Neural progenitor cell (in vitro differentiated cells): Measurements from ENCODE around the gene TSHZ3. TPM values are rescaled to one million over a fixed set of nuclear protein-coding genes. Genes with fewer than 3 reads are reported as not detected.

Experiments used
- DNase-seq: peaks from one replicate; pipeline ENCODE4 v3.0.0-alpha.2; 2016; ENCODE audit warnings: low spot score
- H2AFZ ChIP-seq: fragments of 200-600 bp; sonication (generic); replicated peaks from 2 replicates; pipeline ENCODE4 v1.6.1; 2016; ENCODE audit warnings: antibody characterized with exemption
- H3F3A ChIP-seq: fragments of 200-600 bp; sonication (generic); 2 replicates; pipeline ENCODE4 v1.6.1; 2016; ENCODE audit warnings: antibody characterized with exemption, low read depth
- H3K27ac ChIP-seq: fragments of 200-600 bp; sonication (generic); 2 replicates; pipeline ENCODE4 v1.5.1; 2016; ENCODE audit warnings: mild to moderate bottlenecking
- H3K27me3 ChIP-seq: fragments of 200-600 bp; sonication (generic); 2 replicates; pipeline ENCODE4 v1.6.1; 2016; ENCODE audit warnings: mild to moderate bottlenecking, moderate library complexity
- H3K36me3 ChIP-seq: fragments of 200-600 bp; sonication (generic); 2 replicates; pipeline ENCODE4 v1.5.1; 2016
- H3K4me1 ChIP-seq: fragments of 200-600 bp; sonication (generic); 2 replicates; pipeline ENCODE4 v1.6.1; 2016; ENCODE audit warnings: mixed run types
- H3K4me2 ChIP-seq: fragments of 200-600 bp; sonication (generic); 2 replicates; pipeline ENCODE4 v1.6.1; 2016
- H3K4me3 ChIP-seq: fragments of 200-600 bp; sonication (generic); 2 replicates; pipeline ENCODE4 v1.5.1; 2016
- H3K79me2 ChIP-seq: fragments of 200-600 bp; sonication (generic); 2 replicates; pipeline ENCODE4 v1.6.1; 2016; ENCODE audit warnings: low read depth
- H3K9ac ChIP-seq: fragments of 200-600 bp; sonication (generic); 2 replicates; pipeline ENCODE4 v1.6.1; 2016
- H3K9me3 ChIP-seq: fragments of 200-600 bp; sonication (generic); 2 replicates; pipeline ENCODE4 v1.5.1; 2016; ENCODE audit warnings: low read depth
- H4K20me1 ChIP-seq: fragments of 200-600 bp; sonication (generic); 2 replicates; pipeline ENCODE4 v1.6.1; 2016; ENCODE audit warnings: low read depth
- H3K27ac Mint-ChIP-seq: 3 replicates; pipeline ENCODE4 v1.8.0; 2021; ENCODE audit warnings: mixed read lengths
- H3K27me3 Mint-ChIP-seq: 2 replicates; pipeline ENCODE4 v1.8.0; 2022; ENCODE audit warnings: low read depth, mild to moderate bottlenecking, inconsistent platforms, moderate library complexity, mixed read lengths; ENCODE audit not compliant: insufficient read depth
- H3K36me3 Mint-ChIP-seq: 3 replicates; pipeline ENCODE4 v1.8.0; 2021; ENCODE audit warnings: mixed read lengths
- H3K4me1 Mint-ChIP-seq: 3 replicates; pipeline ENCODE4 v1.8.0; 2021; ENCODE audit warnings: mixed read lengths
- H3K4me3 Mint-ChIP-seq: 3 replicates; pipeline ENCODE4 v1.8.0; 2021; ENCODE audit warnings: mild to moderate bottlenecking, moderate library complexity, mixed read lengths
- H3K9me3 Mint-ChIP-seq: 3 replicates; pipeline ENCODE4 v1.8.0; 2020; ENCODE audit warnings: mixed read lengths
- CTCF ChIP-seq: fragments of 200-600 bp; sonication (generic); IDR thresholded peaks from 2 replicates; pipeline ENCODE4 v1.5.1; 2017; ENCODE audit warnings: antibody characterized with exemption, mild to moderate bottlenecking
- EZH2 ChIP-seq: fragments of 200-600 bp; sonication (generic); IDR thresholded peaks from 2 replicates; pipeline ENCODE4 v1.6.1; 2017; ENCODE audit warnings: antibody characterized with exemption, mild to moderate bottlenecking, moderate library complexity
- EZH2phosphoT487 ChIP-seq: fragments of 200-600 bp; sonication (generic); IDR thresholded peaks from 2 replicates; pipeline ENCODE4 v1.6.1; 2017; ENCODE audit warnings: antibody characterized with exemption
- total RNA-seq: library from RNA; depleted of rRNA; stranded (reverse); fragments of >200 nt; gene quantifications from 2 replicates; pipeline ENCODE4 v1.2.3, GENCODE V29; 2015; ENCODE audit warnings: low replicate concordance

The TSHZ3 gene
- total RNA-seq, 1 donor from 2014 or later: 0.60 TPM

- no peak overlapping the region for H3K4me3 Mint-ChIP-seq
- no peak overlapping the region for H3K4me2 ChIP-seq
- H3K79me2 ChIP-seq: no peaks in the 10 kb centered on the region
- H3K9ac ChIP-seq: no peak overlapping the region
- no peaks in the 10 kb centered on the region for H3K27me3 ChIP-seq
- H3K27me3 Mint-ChIP-seq: peaks cover 2% of the 10 kb centered on the region
- no peaks in the 10 kb centered on the region for H4K20me1 ChIP-seq
- no peak for DNase-seq
- H3K9me3 Mint-ChIP-seq: no peaks in the 10 kb centered on the region
- no peaks in the 10 kb centered on the region for H3K36me3 Mint-ChIP-seq
- no peak overlapping the region for H3K27ac ChIP-seq
- no peaks in the 10 kb centered on the region for H3K36me3 ChIP-seq
- no peak overlapping the region for H2AFZ ChIP-seq
- TF ChIP-seq EZH2phosphoT487 (no peak), CTCF (no peak), EZH2 (no peak)
- no peak overlapping the region for H3K4me3 ChIP-seq
- no peaks in the 10 kb centered on the region for H3K9me3 ChIP-seq
- H3K27ac Mint-ChIP-seq: no peak overlapping the region
- no peaks in the 10 kb centered on the region for H3K4me1 Mint-ChIP-seq
- H3K4me1 ChIP-seq: no peaks in the 10 kb centered on the region
- H3F3A ChIP-seq: no peaks in the 10 kb centered on the region
Observed at GRCh38 chr19:31301306-31301980, 47.8 kb downstream of the TSHZ3 start.

GRCh38 chr19:31300422-31300821 is 48.8 kb downstream of the TSHZ3 start:
- TF ChIP-seq CTCF (no peak), EZH2phosphoT487 (no peak), EZH2 (no peak)
- H3K27ac ChIP-seq: no peak overlapping the region
- no peak for DNase-seq
- no peak overlapping the region for H3K4me2 ChIP-seq
- H2AFZ ChIP-seq: no peak overlapping the region
- Mint-ChIP-seq H3K36me3 (peaks cover 2% of the 10 kb centered on the region), H3K4me3 (no peak overlapping the region), H3K27me3 (peaks cover 2% of the 10 kb centered on the region), H3K9me3 (peaks cover 2% of the 10 kb centered on the region), H3K27ac (no peak overlapping the region), H3K4me1 (no peaks in the 10 kb centered on the region)
- H3K9me3 ChIP-seq: no peaks in the 10 kb centered on the region
- H3K9ac ChIP-seq: no peak overlapping the region
- no peak overlapping the region for H3K4me3 ChIP-seq
- H3F3A ChIP-seq: no peaks in the 10 kb centered on the region
- no peaks in the 10 kb centered on the region for H3K79me2 ChIP-seq
- H3K4me1 ChIP-seq: no peaks in the 10 kb centered on the region
- no peaks in the 10 kb centered on the region for H4K20me1 ChIP-seq
- H3K36me3 ChIP-seq: no peaks in the 10 kb centered on the region
- H3K27me3 ChIP-seq: no peaks in the 10 kb centered on the region

- H3K27me3 ChIP-seq: no peaks in the 10 kb centered on the region
- H3K27ac ChIP-seq: no peak overlapping the region
- H3K9me3 Mint-ChIP-seq: peaks cover 2% of the 10 kb centered on the region
- H3K36me3 Mint-ChIP-seq: peaks cover 2% of the 10 kb centered on the region
- no peaks in the 10 kb centered on the region for H3K4me1 ChIP-seq
- H4K20me1 ChIP-seq: no peaks in the 10 kb centered on the region
- peaks cover 2% of the 10 kb centered on the region for H3K27me3 Mint-ChIP-seq
- H3K36me3 ChIP-seq: no peaks in the 10 kb centered on the region
- H3K27ac Mint-ChIP-seq: no peak overlapping the region
- no peaks in the 10 kb centered on the region for H3K9me3 ChIP-seq
- TF ChIP-seq EZH2: no peak
- no peak for TF ChIP-seq CTCF
- TF ChIP-seq EZH2phosphoT487: no peak
- no peak overlapping the region for H3K4me2 ChIP-seq
- no peak overlapping the region for H3K9ac ChIP-seq
- no peak overlapping the region for H3K4me3 ChIP-seq
- no peaks in the 10 kb centered on the region for H3F3A ChIP-seq
- H3K4me3 Mint-ChIP-seq: no peak overlapping the region
- no peak overlapping the region for H2AFZ ChIP-seq
- no peaks in the 10 kb centered on the region for H3K4me1 Mint-ChIP-seq
- no peak for DNase-seq
- no peaks in the 10 kb centered on the region for H3K79me2 ChIP-seq
Observed at GRCh38 chr19:31299665-31300064, 49.6 kb downstream of the TSHZ3 start.
